Daoy (cell line): ENCODE measurements around the gene ARTN. TPM values are rescaled to one million over a fixed set of nuclear protein-coding genes. Genes with fewer than 3 reads are reported as not detected.
A peak's percentile ranks its signal among the peaks of the same experiment; 100 is the strongest.

Experiments used
- DNase-seq: peaks from one replicate; pipeline ENCODE4 v3.0.0-alpha.2; 2015; ENCODE audit warnings: low read depth
- total RNA-seq: library from RNA; depleted of rRNA; stranded (reverse); fragments of >200 nt; shearing (Covaris generic); gene quantifications from 2 replicates; pipeline ENCODE4 v1.2.3, GENCODE V29; 2014

The ARTN gene
- total RNA-seq, 1 experiment from 2014 or later: 0.91 TPM

- DNase-seq: no peak
Observed at GRCh38 chr1:43924516-43924915, 9.1 kb upstream of the ARTN start.

GRCh38 chr1:43925846-43926245 is 7.8 kb upstream of the ARTN start:
- no peak for DNase-seq

GRCh38 chr1:43930168-43930948 is 3.2 kb upstream of the ARTN start:
- DNase-seq: no peak

GRCh38 chr1:43930949-43931275 is 2.7 kb upstream of the ARTN start:
- DNase-seq: no peak

- no peak for DNase-seq
Observed at GRCh38 chr1:43931711-43932660, 1.6 kb upstream of the ARTN start.

GRCh38 chr1:43932786-43933385 is 715 bp upstream of the ARTN start:
- peak; percentile 68 for DNase-seq

- DNase-seq: peak; percentile 77
Observed at GRCh38 chr1:43934101-43934985, 742 bp downstream of the ARTN start.

- no peak for DNase-seq
Observed at GRCh38 chr1:43934986-43935324, 1.4 kb downstream of the ARTN start.

GRCh38 chr1:43935711-43936427 is 2.3 kb downstream of the ARTN start:
- no peak for DNase-seq

GRCh38 chr1:43936431-43937151 is 3.0 kb downstream of the ARTN start:
- no peak for DNase-seq

GRCh38 chr1:43937179-43937865 is 3.7 kb downstream of the ARTN start:
- DNase-seq: no peak

- DNase-seq: no peak
Observed at GRCh38 chr1:43938383-43938782, 4.8 kb downstream of the ARTN start.

GRCh38 chr1:43938892-43939587 is 5.4 kb downstream of the ARTN start:
- DNase-seq: no peak

GRCh38 chr1:43942411-43942810 is 8.8 kb downstream of the ARTN start:
- DNase-seq: no peak

GRCh38 chr1:43944860-43945259 is 11.3 kb downstream of the ARTN start:
- DNase-seq: no peak

- no peak for DNase-seq
Observed at GRCh38 chr1:43945674-43946235, 12.2 kb downstream of the ARTN start.

GRCh38 chr1:43946236-43947060 is 12.8 kb downstream of the ARTN start, which contains the start of gene IPO13:
TSS of gene IPO13 (plus strand) at chr1:43946950. CDS start at chr1:43947601, 651 bp downstream.
- peak; percentile 98 for DNase-seq
